Tibial nerve (tissue), 4 donors: Measurements from ENCODE around the gene GABRD. TPM values are rescaled to one million over a fixed set of nuclear protein-coding genes. Genes with fewer than 3 reads are reported as not detected.
A peak's percentile ranks its signal among the peaks of the same experiment; 100 is the strongest.

Source experiments
- DNase-seq, 2 donors: peaks; one replicate each; pipeline ENCODE4 v3.0.0-alpha.2; 2019; ENCODE audit warnings: low spot score in 2 of 2
- H3K27ac ChIP-seq, 4 donors: fragments of 200-600 bp; sonication (generic) in 3 of 4; one replicate each; pipeline ENCODE4 v1.5.1; 2017 to 2019; ENCODE audit warnings: mild to moderate bottlenecking in 1 of 4
- H3K27me3 ChIP-seq, 2 donors: fragments of 200-600 bp; sonication (generic) in 1 of 2; one replicate each; pipeline versions ENCODE4 v1.5.1 to v1.6.0; 2017 to 2019
- H3K36me3 ChIP-seq, 3 donors: fragments of 200-600 bp; sonication (generic); one replicate each; pipeline ENCODE4 v1.5.1; 2018 to 2019
- H3K4me1 ChIP-seq, 4 donors: fragments of 200-600 bp; sonication (generic) in 3 of 4; one replicate each; pipeline ENCODE4 v1.5.1; 2017 to 2019
- H3K4me3 ChIP-seq, 4 donors: fragments of 200-600 bp; sonication (generic) in 3 of 4; one replicate each; pipeline ENCODE4 v1.5.1; 2017 to 2019; ENCODE audit warnings: mild to moderate bottlenecking in 1 of 4, moderate library complexity in 1 of 4
- H3K9me3 ChIP-seq, 4 donors: fragments of 200-600 bp; sonication (generic) in 3 of 4; one replicate each; pipeline ENCODE4 v1.5.1; 2017 to 2019
- CTCF ChIP-seq, 5 experiments: fragments of 200-600 bp in 3 of 5; fragments of 450-650 bp in 2 of 5; sonication (generic) in 3 of 5; IDR thresholded peaks; one replicate each; pipeline ENCODE4 v1.5.1; 2016 to 2019; ENCODE audit warnings: antibody characterized with exemption in 5 of 5, mild to moderate bottlenecking in 3 of 5, moderate library complexity in 2 of 5
- EP300 ChIP-seq, 2 donors: sonication (generic); formaldehyde crosslinking; IDR thresholded peaks; one replicate each; pipeline ENCODE4 v1.6.1; 2017; ENCODE audit warnings: antibody characterized with exemption in 2 of 2, mild to moderate bottlenecking in 1 of 2
- POLR2A ChIP-seq, 2 donors: fragments of 450-650 bp; IDR thresholded peaks; one replicate each; pipeline ENCODE4 v1.6.1; 2017; ENCODE audit warnings: antibody characterized with exemption in 2 of 2, mild to moderate bottlenecking in 2 of 2, moderate library complexity in 2 of 2
- WGBS, 2 donors: methylation state at CpG; one replicate each; pipeline ENCODE4 v1.1.5; 2018; 5-methylcytosine and 5-hydroxymethylcytosine counted together
- total RNA-seq, 4 donors: library from RNA; depleted of rRNA; stranded (reverse); fragments of >200 nt; gene quantifications; one replicate each; pipeline ENCODE4 v1.1.0, GENCODE V29; 2016

Gene GABRD
- total RNA-seq, 4 donors from 2014 or later: 1.0 TPM; not detected in 3

GRCh38 chr1:2070016-2070415 lies 50.9 kb downstream of the GABRD start:
- H3K27ac ChIP-seq: no peak overlapping the region
- H3K27me3 ChIP-seq: peaks cover 0 to 51% of the 10 kb centered on the region in 2 donors
- H3K4me1 ChIP-seq: peaks cover 0 to 7% (median 0%) of the 10 kb centered on the region in 4 donors
- no peak overlapping the region for H3K4me3 ChIP-seq
- H3K9me3 ChIP-seq: peaks cover 0 to 14% (median 0%) of the 10 kb centered on the region in 4 donors
- TF ChIP-seq POLR2A (IDR thresholded peaks at IDR 0.05) (no peak), CTCF (IDR thresholded peaks at IDR 0.05) (no peak), EP300 (IDR thresholded peaks at IDR 0.05) (no peak)
- DNase-seq: no peak
- H3K36me3 ChIP-seq: no peaks in the 10 kb centered on the region
- 80 to 92% methylated on average over 4 to 8 of the region's 11 CpGs for WGBS, 2 donors

- H3K4me1 ChIP-seq: peaks cover 0 to 7% (median 0%) of the 10 kb centered on the region in 4 donors
- WGBS, 2 donors: 83% methylated on average over 25 to 32 of the region's 36 CpGs
- no peak overlapping the region for H3K4me3 ChIP-seq
- TF ChIP-seq CTCF (IDR thresholded peaks at IDR 0.05) (no peak), POLR2A (IDR thresholded peaks at IDR 0.05) (no peak), EP300 (IDR thresholded peaks at IDR 0.05) (no peak)
- H3K9me3 ChIP-seq: peaks cover 0 to 5% (median 0%) of the 10 kb centered on the region in 4 donors
- DNase-seq: no peak
- no peaks in the 10 kb centered on the region for H3K36me3 ChIP-seq
- peak overlapping the region in 1 of 4 donors; percentile 12 for H3K27ac ChIP-seq
- H3K27me3 ChIP-seq: peaks cover 0 to 59% of the 10 kb centered on the region in 2 donors
Measured at GRCh38 chr1:2070800-2071530, 51.8 kb downstream of the GABRD start.

GRCh38 chr1:2072109-2072806 lies 53.1 kb downstream of the GABRD start:
- WGBS, 2 donors: 62 to 66% methylated on average over 25 of the region's 25 CpGs
- peaks cover 0 to 7% (median 0%) of the 10 kb centered on the region in 4 donors for H3K4me1 ChIP-seq
- peaks cover 0 to 12% (median 0%) of the 10 kb centered on the region in 4 donors for H3K9me3 ChIP-seq
- no peak overlapping the region for H3K27ac ChIP-seq
- H3K27me3 ChIP-seq: peaks cover 0 to 59% of the 10 kb centered on the region in 2 donors
- H3K36me3 ChIP-seq: no peaks in the 10 kb centered on the region
- no peak overlapping the region for H3K4me3 ChIP-seq
- DNase-seq: no peak
- TF ChIP-seq EP300 (IDR thresholded peaks at IDR 0.05): no peak
- TF ChIP-seq POLR2A (IDR thresholded peaks at IDR 0.05): no peak
- TF ChIP-seq CTCF (IDR thresholded peaks at IDR 0.05): no peak

- 76 to 83% methylated on average over 12 to 14 of the region's 14 CpGs for WGBS, 2 donors
- H3K4me1 ChIP-seq: peaks cover 0 to 7% (median 0%) of the 10 kb centered on the region in 4 donors
- H3K4me3 ChIP-seq: no peak overlapping the region
- peaks cover 0 to 18% (median under 1%) of the 10 kb centered on the region in 4 donors for H3K9me3 ChIP-seq
- no peak overlapping the region for H3K27ac ChIP-seq
- DNase-seq: no peak
- peaks cover 0 to 59% of the 10 kb centered on the region in 2 donors for H3K27me3 ChIP-seq
- no peaks in the 10 kb centered on the region for H3K36me3 ChIP-seq
- TF ChIP-seq EP300 (IDR thresholded peaks at IDR 0.05) (no peak), CTCF (IDR thresholded peaks at IDR 0.05) (no peak), POLR2A (IDR thresholded peaks at IDR 0.05) (no peak)
Measured at GRCh38 chr1:2072891-2073290, 53.7 kb downstream of the GABRD start.
